CD14-positive monocyte (primary cell): ENCODE measurements around the gene TBC1D7. TPM values are rescaled to one million over a fixed set of nuclear protein-coding genes. Genes with fewer than 3 reads are reported as not detected.

Experiments
- DNase-seq, 3 donors: peaks; one replicate each; pipeline ENCODE4 v3.0.0-alpha.2; 2011 to 2022
- H2AFZ ChIP-seq: 2 replicates; pipeline ENCODE4 v1.6.0; 2012; ENCODE audit warnings: mild to moderate bottlenecking, low read depth, low read length, inconsistent platforms; ENCODE audit not compliant: insufficient read depth, poor library complexity, severe bottlenecking
- H3K27ac ChIP-seq, 2 donors: 1 replicate in 1 of 2; 2 replicates in 1 of 2; pipeline ENCODE4 v1.5.1; 2012 to 2013; ENCODE audit warnings: low read length in 2 of 2, control low read depth in 1 of 2, inconsistent platforms in 1 of 2, low read depth in 1 of 2, mild to moderate bottlenecking in 1 of 2
- H3K27me3 ChIP-seq, 2 donors: one replicate each; pipeline versions ENCODE4 v1.6.0 to v1.6.1; 2011 to 2013; ENCODE audit warnings: low read length in 2 of 2; ENCODE audit not compliant: control insufficient read depth in 2 of 2, insufficient read depth in 2 of 2
- H3K36me3 ChIP-seq, 2 donors: replicated peaks in 1 of 2; 1 replicate in 1 of 2; 2 replicates in 1 of 2; pipeline versions ENCODE4 v1.5.1 to v1.6.1; 2012 to 2013; ENCODE audit warnings: low read length in 2 of 2, control low read depth in 1 of 2, inconsistent platforms in 1 of 2, mild to moderate bottlenecking in 1 of 2; ENCODE audit not compliant: insufficient read depth in 2 of 2, control insufficient read depth in 1 of 2
- H3K4me1 ChIP-seq, 2 donors: 1 replicate in 1 of 2; 2 replicates in 1 of 2; pipeline versions ENCODE4 v1.5.1 to v1.6.1; 2012 to 2013; ENCODE audit warnings: low read length in 2 of 2, control low read depth in 1 of 2, inconsistent platforms in 1 of 2, mild to moderate bottlenecking in 1 of 2, moderate library complexity in 1 of 2; ENCODE audit not compliant: insufficient read depth in 2 of 2, control insufficient read depth in 1 of 2
- H3K4me2 ChIP-seq: replicated peaks from 2 replicates; pipeline ENCODE3; 2012; ENCODE audit warnings: low read length, moderate library complexity, mild to moderate bottlenecking; ENCODE audit not compliant: poor library complexity, severe bottlenecking; ENCODE audit errors: extremely low read depth
- H3K4me3 ChIP-seq, 3 experiments: fragments of 200-600 bp in 1 of 3; sonication (generic) in 1 of 3; replicated peaks in 1 of 3; 1 replicate in 2 of 3; 2 replicates in 1 of 3; pipeline ENCODE4 v1.5.1; 2011 to 2013; ENCODE audit warnings: low read length in 3 of 3, mild to moderate bottlenecking in 3 of 3, control low read depth in 2 of 3, low read depth in 2 of 3, inconsistent platforms in 1 of 3, moderate library complexity in 1 of 3
- H3K79me2 ChIP-seq: 2 replicates; pipeline ENCODE4 v1.6.0; 2012; ENCODE audit warnings: mild to moderate bottlenecking, control low read depth, inconsistent platforms, low read length, moderate library complexity; ENCODE audit not compliant: insufficient read depth
- H3K9ac ChIP-seq: 2 replicates; pipeline ENCODE4 v1.6.0; 2017; ENCODE audit warnings: low read length, mild to moderate bottlenecking; ENCODE audit not compliant: insufficient read depth, poor library complexity, severe bottlenecking
- H3K9me3 ChIP-seq, 2 donors: replicated peaks in 1 of 2; 1 replicate in 1 of 2; 2 replicates in 1 of 2; pipeline versions ENCODE4 v1.5.1 to v1.6.1; 2012 to 2013; ENCODE audit warnings: low read length in 2 of 2, control low read depth in 1 of 2; ENCODE audit not compliant: control insufficient read depth in 1 of 2, insufficient read depth in 1 of 2
- H4K20me1 ChIP-seq: 2 replicates; pipeline ENCODE4 v1.6.0; 2012; ENCODE audit warnings: mild to moderate bottlenecking, low read length, control low read depth, moderate library complexity; ENCODE audit not compliant: insufficient read depth
- H3K27ac Mint-ChIP-seq, 7 donors: one replicate each; pipeline ENCODE4 v1.8.0; 2020; ENCODE audit warnings: mild to moderate bottlenecking in 7 of 7, mixed read lengths in 7 of 7, moderate library complexity in 6 of 7, inconsistent platforms in 2 of 7
- H3K27me3 Mint-ChIP-seq, 3 donors: one replicate each; pipeline ENCODE4 v1.8.0; 2021 to 2022; ENCODE audit warnings: low read depth in 3 of 3, mild to moderate bottlenecking in 3 of 3, mixed read lengths in 3 of 3, moderate library complexity in 3 of 3, inconsistent platforms in 1 of 3
- H3K36me3 Mint-ChIP-seq, 2 donors: one replicate each; pipeline ENCODE4 v1.8.0; 2020; ENCODE audit warnings: mixed read lengths in 2 of 2, inconsistent platforms in 1 of 2, mild to moderate bottlenecking in 1 of 2
- H3K4me1 Mint-ChIP-seq: one replicate; pipeline ENCODE4 v1.8.0; 2020; ENCODE audit warnings: mild to moderate bottlenecking, mixed read lengths
- H3K4me3 Mint-ChIP-seq, 2 donors: one replicate each; pipeline ENCODE4 v1.8.0; 2020; ENCODE audit warnings: mild to moderate bottlenecking in 2 of 2, mixed read lengths in 2 of 2, moderate library complexity in 1 of 2
- H3K9me3 Mint-ChIP-seq, 7 donors: one replicate each; pipeline ENCODE4 v1.8.0; 2020 to 2022; ENCODE audit warnings: mixed read lengths in 7 of 7, mild to moderate bottlenecking in 6 of 7, moderate library complexity in 6 of 7, inconsistent platforms in 2 of 7
- WGBS: methylation state at CpG from one replicate; pipeline ENCODE4 v1.1.5; 2013; ENCODE audit warnings: missing lambda C conversion rate; ENCODE audit not compliant: insufficient coverage; 5-methylcytosine and 5-hydroxymethylcytosine counted together
- intact Hi-C, 2 donors: fragments of 100-400 bp; cut with micrococcal nuclease; formaldehyde crosslinking; loops; one replicate each; pipeline versions ENCODE4 v1.15.0 to v1.15.1; 2023
- polyA plus RNA-seq, 3 donors: library from polyadenylated mRNA; depleted of rRNA in 1 of 3; unstranded in 2 of 3; stranded (reverse) in 1 of 3; fragments of 300-500 nt in 2 of 3; fragments of >200 nt in 1 of 3; fragmentation: Illumina TruSeq in 2 of 3; gene quantifications; 1 replicate in 2 of 3; 2 replicates in 1 of 3; pipeline ENCODE4 v1.2.3, GENCODE V29; 2012 to 2021
- TF ChIP-seq, protein P1 (sequence below): fragments of 200-600 bp; IDR thresholded peaks from one replicate; pipeline ENCODE4 v1.8.0; 2022; ENCODE audit warnings: antibody characterized with exemption, mild to moderate bottlenecking

Gene TBC1D7
- polyA plus RNA-seq, 3 donors, result 12.2 to 34.3 (median 34.3) TPM

DNA sequence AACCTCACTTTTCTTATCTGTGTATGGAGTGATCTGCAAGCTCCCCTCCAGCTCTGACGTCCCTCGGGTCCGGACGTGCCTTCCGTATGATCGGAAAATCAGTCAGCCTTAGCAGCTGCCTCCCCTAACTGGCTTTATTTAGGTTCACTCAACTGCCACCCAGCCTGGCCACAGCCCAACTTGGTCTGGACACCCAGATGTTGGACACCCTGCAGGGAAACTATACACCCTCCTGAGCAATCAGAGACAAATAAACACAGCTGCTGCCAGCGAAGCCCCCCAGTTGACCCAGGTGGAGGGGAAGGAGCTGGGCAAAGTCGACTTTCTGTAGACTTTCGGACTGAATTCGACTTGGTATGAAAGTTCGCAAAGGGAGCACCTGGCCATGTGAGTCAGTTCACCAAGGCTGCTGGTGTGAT, 28.9 kb downstream of the TBC1D7 start:
- DNase-seq, result no peak
- Histone ChIP-seq H3K9ac (no peak overlapping the region), H3K4me2 (no peak overlapping the region), H3K9me3 (no peaks in the 10 kb centered on the region), H3K79me2 (no peaks in the 10 kb centered on the region), H3K36me3 (peaks cover 7 to 47% of the 10 kb centered on the region in 2 donors), H3K4me3 (no peak overlapping the region), H3K27me3 (no peaks in the 10 kb centered on the region), H2AFZ (no peak overlapping the region), H3K4me1 (peaks cover 31 to 35% of the 10 kb centered on the region in 2 donors), H3K27ac (no peak overlapping the region), H4K20me1 (no peaks in the 10 kb centered on the region)
- 96% methylated on average over 9 of the region's 11 CpGs for WGBS
- peaks cover 39% of the 10 kb centered on the region for H3K4me1 Mint-ChIP-seq
- no peaks in the 10 kb centered on the region for H3K9me3 Mint-ChIP-seq
- intact Hi-C loops, result no loop called here
- H3K27ac Mint-ChIP-seq, result peak overlapping the region in 2 of 7 donors; percentile 38 to 65
- H3K36me3 Mint-ChIP-seq, result peaks cover 60 to 69% of the 10 kb centered on the region in 2 donors
- no peak overlapping the region for H3K4me3 Mint-ChIP-seq
- TF ChIP-seq, protein P1, sequence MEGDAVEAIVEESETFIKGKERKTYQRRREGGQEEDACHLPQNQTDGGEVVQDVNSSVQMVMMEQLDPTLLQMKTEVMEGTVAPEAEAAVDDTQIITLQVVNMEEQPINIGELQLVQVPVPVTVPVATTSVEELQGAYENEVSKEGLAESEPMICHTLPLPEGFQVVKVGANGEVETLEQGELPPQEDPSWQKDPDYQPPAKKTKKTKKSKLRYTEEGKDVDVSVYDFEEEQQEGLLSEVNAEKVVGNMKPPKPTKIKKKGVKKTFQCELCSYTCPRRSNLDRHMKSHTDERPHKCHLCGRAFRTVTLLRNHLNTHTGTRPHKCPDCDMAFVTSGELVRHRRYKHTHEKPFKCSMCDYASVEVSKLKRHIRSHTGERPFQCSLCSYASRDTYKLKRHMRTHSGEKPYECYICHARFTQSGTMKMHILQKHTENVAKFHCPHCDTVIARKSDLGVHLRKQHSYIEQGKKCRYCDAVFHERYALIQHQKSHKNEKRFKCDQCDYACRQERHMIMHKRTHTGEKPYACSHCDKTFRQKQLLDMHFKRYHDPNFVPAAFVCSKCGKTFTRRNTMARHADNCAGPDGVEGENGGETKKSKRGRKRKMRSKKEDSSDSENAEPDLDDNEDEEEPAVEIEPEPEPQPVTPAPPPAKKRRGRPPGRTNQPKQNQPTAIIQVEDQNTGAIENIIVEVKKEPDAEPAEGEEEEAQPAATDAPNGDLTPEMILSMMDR, result no peak
- H3K27me3 Mint-ChIP-seq, result peaks cover 0 to 5% (median 0%) of the 10 kb centered on the region in 3 donors

DNA sequence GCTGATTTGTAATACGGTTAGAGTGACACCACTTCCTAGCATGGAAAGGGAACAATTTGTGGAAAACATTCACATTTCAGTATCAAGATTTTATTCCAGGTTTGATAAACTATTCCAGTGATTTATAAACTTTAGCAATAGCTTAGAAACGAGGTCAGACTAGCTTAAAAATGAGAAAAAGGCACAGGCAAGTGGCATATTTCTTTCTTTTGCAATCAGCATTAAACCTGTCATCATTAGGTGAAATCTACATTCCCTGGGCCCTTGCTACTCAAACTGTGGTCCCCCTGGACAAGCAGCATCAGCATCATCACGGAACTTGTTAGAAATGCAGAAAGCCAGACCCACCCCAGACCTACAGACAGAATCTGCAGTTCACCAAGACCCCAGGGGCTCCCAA, 29.9 kb downstream of the TBC1D7 start:
- H3K27ac Mint-ChIP-seq, result peak overlapping the region in 2 of 7 donors; percentile 17 to 65
- H3K27me3 Mint-ChIP-seq, result peaks cover 0 to 5% (median 0%) of the 10 kb centered on the region in 3 donors
- H3K36me3 Mint-ChIP-seq, result peaks cover 64 to 72% of the 10 kb centered on the region in 2 donors
- no peaks in the 10 kb centered on the region for H4K20me1 ChIP-seq
- H3K36me3 ChIP-seq, result peaks cover 11 to 52% of the 10 kb centered on the region in 2 donors
- intact Hi-C loops, result no loop called here
- WGBS, result 100% methylated on average over 1 of the region's 3 CpGs
- H3K9ac ChIP-seq, result no peak overlapping the region
- H3K9me3 ChIP-seq, result no peaks in the 10 kb centered on the region
- H3K27ac ChIP-seq, result no peak overlapping the region
- H3K4me3 ChIP-seq, result no peak overlapping the region
- H3K79me2 ChIP-seq, result no peaks in the 10 kb centered on the region
- peaks cover 22 to 25% of the 10 kb centered on the region in 2 donors for H3K4me1 ChIP-seq
- no peaks in the 10 kb centered on the region for H3K9me3 Mint-ChIP-seq
- no peaks in the 10 kb centered on the region for H3K27me3 ChIP-seq
- no peak overlapping the region for H3K4me2 ChIP-seq
- H3K4me3 Mint-ChIP-seq, result no peak overlapping the region
- H3K4me1 Mint-ChIP-seq, result peaks cover 31% of the 10 kb centered on the region
- TF ChIP-seq, protein P1, result no peak
- H2AFZ ChIP-seq, result no peak overlapping the region
- no peak for DNase-seq
